Activated T-helper 17 cell treated with anti-CD3 and anti-CD28 coated beads, Interleukin-2, amount 50 U/mL, for 72 hours (primary cell): ENCODE measurements around the gene SHISA7. TPM values are rescaled to one million over a fixed set of nuclear protein-coding genes. Genes with fewer than 3 reads are reported as not detected.
"Not testable (repeated sequence)": the region's sequence is repeated elsewhere in the genome, so short reads cannot be mapped to it uniquely, and the experiment has no call there.

Experiments
- ATAC-seq: fragments of 150-1000 bp; cut with Tn5 transposase; replicated peaks from 2 replicates; pipeline ENCODE4 v1.10.0; 2021; ENCODE audit warnings: mild to moderate bottlenecking, moderate library complexity
- H3K27ac Mint-ChIP-seq: one replicate; pipeline ENCODE4 v1.8.0; 2022; ENCODE audit warnings: mixed read lengths
- H3K27me3 Mint-ChIP-seq: one replicate; pipeline ENCODE4 v1.8.0; 2022; ENCODE audit warnings: mixed read lengths
- H3K36me3 Mint-ChIP-seq: one replicate; pipeline ENCODE4 v1.8.0; 2022; ENCODE audit warnings: low read depth, mild to moderate bottlenecking, mixed read lengths
- H3K4me1 Mint-ChIP-seq: one replicate; pipeline ENCODE4 v1.8.0; 2022; ENCODE audit warnings: mixed read lengths
- H3K4me3 Mint-ChIP-seq: one replicate; pipeline ENCODE4 v1.8.0; 2022; ENCODE audit warnings: mild to moderate bottlenecking, mixed read lengths
- H3K9me3 Mint-ChIP-seq: one replicate; pipeline ENCODE4 v1.8.0; 2022; ENCODE audit warnings: mixed read lengths
- total RNA-seq, 2 donors: library from RNA; stranded (reverse); gene quantifications; one replicate each; pipeline ENCODE4 v1.2.3, GENCODE V29; 2022

SHISA7 gene
- total RNA-seq, 2 donors from 2014 or later = 0.11 TPM; not detected in 1

DNA sequence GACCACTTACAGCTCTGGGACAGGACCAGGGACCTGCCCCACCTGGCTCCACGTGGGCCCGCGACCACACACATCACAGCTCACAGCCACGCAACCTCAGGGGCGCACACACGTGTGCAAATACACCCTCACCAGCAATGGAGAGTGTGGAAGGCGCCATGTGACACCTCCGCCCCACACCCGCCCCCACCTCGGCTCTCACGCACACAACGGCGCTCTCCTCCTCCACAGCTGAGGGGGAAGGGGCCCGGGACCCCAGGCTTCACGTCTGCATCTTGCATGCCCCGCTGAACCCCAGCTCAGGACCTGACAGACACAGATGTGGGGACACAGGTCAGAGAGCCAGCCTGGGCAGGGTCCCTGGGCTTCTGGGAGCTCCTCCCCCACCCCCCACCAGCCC, 6.4 kb upstream of the SHISA7 start:
- H3K9me3 Mint-ChIP-seq = no peaks in the 10 kb centered on the region
- no peaks in the 10 kb centered on the region for H3K36me3 Mint-ChIP-seq
- peaks cover 29% of the 10 kb centered on the region for H3K27me3 Mint-ChIP-seq
- H3K27ac Mint-ChIP-seq = no peak overlapping the region
- H3K4me3 Mint-ChIP-seq = no peak overlapping the region
- H3K4me1 Mint-ChIP-seq = no peaks in the 10 kb centered on the region
- no peak for ATAC-seq

- peaks cover 38% of the 10 kb centered on the region for H3K27me3 Mint-ChIP-seq
- not testable (repeated sequence) for H3K4me1 Mint-ChIP-seq, H3K36me3 Mint-ChIP-seq, ATAC-seq, H3K27ac Mint-ChIP-seq, H3K4me3 Mint-ChIP-seq, H3K9me3 Mint-ChIP-seq
Measured at GRCh38 chr19:55448175-55448490, 5.0 kb upstream of the SHISA7 start.

DNA sequence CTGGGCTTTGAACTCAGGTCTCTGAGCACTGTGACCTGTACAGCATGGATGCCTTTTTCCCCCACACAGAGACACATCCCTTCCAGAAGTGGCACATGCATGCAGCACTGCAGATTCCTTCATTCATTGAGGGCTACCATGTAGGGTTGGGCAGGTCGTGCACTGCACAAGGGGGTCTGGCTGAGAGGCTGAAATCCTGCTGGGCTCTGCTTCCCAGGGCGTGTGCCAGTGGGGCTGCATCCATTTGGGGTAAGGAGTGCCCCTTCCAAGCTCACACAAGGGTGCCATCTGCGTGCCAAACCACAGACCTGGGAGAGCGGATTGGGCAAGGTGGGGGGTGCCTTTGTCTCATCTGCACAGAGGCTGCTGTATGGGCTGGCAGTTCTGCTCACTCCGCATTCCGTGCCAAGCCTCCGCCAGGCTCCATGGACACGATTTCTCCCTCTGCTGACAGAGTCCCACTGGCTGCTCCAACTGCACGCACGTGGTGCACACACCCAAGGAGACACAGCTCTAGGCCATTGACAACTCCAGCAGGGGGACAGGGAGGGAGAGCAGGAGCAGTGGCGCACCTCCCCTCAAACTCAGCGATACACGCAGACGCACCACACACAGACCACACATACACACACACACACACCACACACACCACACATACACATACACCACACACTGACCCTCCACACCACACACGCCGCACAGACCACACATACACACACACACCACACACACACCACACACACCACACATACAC, 4.5 kb upstream of the SHISA7 start:
- peaks cover 42% of the 10 kb centered on the region for H3K27me3 Mint-ChIP-seq
- H3K27ac Mint-ChIP-seq = no peak overlapping the region
- no peaks in the 10 kb centered on the region for H3K4me1 Mint-ChIP-seq
- H3K4me3 Mint-ChIP-seq = no peak overlapping the region
- peak; percentile 47 for ATAC-seq
- no peaks in the 10 kb centered on the region for H3K9me3 Mint-ChIP-seq
- no peaks in the 10 kb centered on the region for H3K36me3 Mint-ChIP-seq

DNA sequence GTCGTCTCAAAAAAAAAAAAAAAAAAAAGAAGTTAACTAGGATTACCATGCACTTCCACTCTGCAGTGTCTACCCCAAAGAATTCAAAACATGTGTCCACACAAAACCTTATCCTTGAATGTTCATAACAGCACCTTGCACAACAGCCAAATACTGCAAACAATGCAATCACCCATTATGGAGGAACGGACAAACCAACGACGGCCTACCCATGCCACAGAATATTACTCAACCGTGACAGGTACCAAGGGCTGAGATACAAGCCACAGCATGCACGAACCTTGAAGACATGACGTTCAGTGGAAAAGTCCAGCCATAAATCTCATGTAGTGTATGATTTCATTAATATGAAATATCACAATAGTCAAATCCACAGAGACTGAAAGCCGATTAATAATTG, 3.0 kb upstream of the SHISA7 start:
- Mint-ChIP-seq H3K4me3 (no peak overlapping the region), H3K27me3 (peaks cover 42% of the 10 kb centered on the region), H3K36me3 (peaks cover 7% of the 10 kb centered on the region), H3K27ac (no peak overlapping the region), H3K4me1 (peaks cover 6% of the 10 kb centered on the region), H3K9me3 (no peaks in the 10 kb centered on the region)
- ATAC-seq = no peak

DNA sequence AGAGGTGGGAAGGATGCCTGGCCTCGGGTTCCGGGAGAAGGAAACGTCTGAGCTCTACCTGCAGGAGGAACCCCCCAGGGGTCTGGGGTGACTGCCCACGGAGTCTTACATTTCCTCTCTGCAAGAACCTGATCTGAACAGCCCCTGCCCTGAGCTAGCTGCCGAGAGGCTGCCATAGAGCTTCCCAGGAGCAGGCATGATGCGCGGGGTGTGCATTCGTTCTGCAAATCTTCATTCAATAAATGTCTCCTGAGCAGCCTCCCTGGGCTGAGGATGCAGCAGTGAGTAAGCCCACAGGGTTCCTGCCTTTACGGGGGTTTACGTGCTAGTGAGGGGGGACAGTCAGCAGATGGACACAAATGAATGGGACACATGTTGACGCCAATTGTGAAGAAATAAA, 1.5 kb upstream of the SHISA7 start:
- Mint-ChIP-seq H3K36me3 (peaks cover 11% of the 10 kb centered on the region), H3K27me3 (peaks cover 43% of the 10 kb centered on the region), H3K9me3 (no peaks in the 10 kb centered on the region), H3K4me1 (peaks cover 10% of the 10 kb centered on the region), H3K27ac (no peak overlapping the region), H3K4me3 (no peak overlapping the region)
- ATAC-seq = no peak

GRCh38 chr19:55443824-55444480, 852 bp upstream of the SHISA7 start:
- peaks cover 10% of the 10 kb centered on the region for H3K4me1 Mint-ChIP-seq
- no peaks in the 10 kb centered on the region for H3K9me3 Mint-ChIP-seq
- no peak for ATAC-seq
- peaks cover 11% of the 10 kb centered on the region for H3K36me3 Mint-ChIP-seq
- peaks cover 50% of the 10 kb centered on the region for H3K27me3 Mint-ChIP-seq
- no peak overlapping the region for H3K27ac Mint-ChIP-seq
- H3K4me3 Mint-ChIP-seq = no peak overlapping the region

GRCh38 chr19:55442372-55442961, 633 bp downstream of the SHISA7 start:
- H3K27ac Mint-ChIP-seq = no peak overlapping the region
- H3K4me3 Mint-ChIP-seq = no peak overlapping the region
- no peaks in the 10 kb centered on the region for H3K9me3 Mint-ChIP-seq
- H3K27me3 Mint-ChIP-seq = peaks cover 53% of the 10 kb centered on the region
- H3K36me3 Mint-ChIP-seq = peaks cover 11% of the 10 kb centered on the region
- H3K4me1 Mint-ChIP-seq = peaks cover 10% of the 10 kb centered on the region
- ATAC-seq = no peak

DNA sequence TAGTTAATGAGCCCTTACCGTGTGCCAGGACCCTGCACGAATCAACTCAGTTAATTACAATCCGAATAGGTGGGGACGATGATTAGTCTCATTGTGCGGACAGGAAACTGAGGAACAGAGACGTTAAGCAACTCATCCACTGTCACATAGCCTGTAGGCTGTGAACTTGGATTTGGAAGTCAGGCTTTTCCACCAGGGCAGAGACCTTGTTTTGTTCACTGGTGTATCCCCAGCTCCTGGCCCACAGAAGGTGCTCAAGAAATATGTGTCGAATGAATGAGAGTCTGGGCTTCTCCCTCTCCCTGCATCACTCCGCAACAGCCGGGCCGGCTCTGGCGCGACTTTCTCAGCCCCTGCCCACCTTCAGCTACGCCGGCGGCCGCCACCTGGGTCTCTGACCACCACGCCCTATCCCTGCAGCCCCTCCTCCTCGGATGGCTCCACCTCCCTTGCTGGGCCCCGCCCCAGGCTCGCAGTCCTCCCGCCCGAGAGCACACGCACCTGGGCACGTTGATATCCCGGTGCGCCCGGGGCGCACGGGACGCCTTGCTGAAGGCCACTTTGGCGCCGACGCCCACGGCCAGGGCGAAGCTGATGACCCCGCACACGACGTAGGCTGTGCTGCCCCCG, 1.3 kb downstream of the SHISA7 start:
- H3K27ac Mint-ChIP-seq = no peak overlapping the region
- peaks cover 10% of the 10 kb centered on the region for H3K4me1 Mint-ChIP-seq
- peaks cover 11% of the 10 kb centered on the region for H3K36me3 Mint-ChIP-seq
- peak overlapping the region; percentile 20 for H3K4me3 Mint-ChIP-seq
- no peaks in the 10 kb centered on the region for H3K9me3 Mint-ChIP-seq
- peaks cover 53% of the 10 kb centered on the region for H3K27me3 Mint-ChIP-seq
- ATAC-seq = peak; percentile 42

GRCh38 chr19:55441319-55441691, 1.8 kb downstream of the SHISA7 start:
- no peak overlapping the region for H3K27ac Mint-ChIP-seq
- ATAC-seq = no peak
- peaks cover 53% of the 10 kb centered on the region for H3K27me3 Mint-ChIP-seq
- peaks cover 10% of the 10 kb centered on the region for H3K4me1 Mint-ChIP-seq
- peaks cover 11% of the 10 kb centered on the region for H3K36me3 Mint-ChIP-seq
- H3K9me3 Mint-ChIP-seq = no peaks in the 10 kb centered on the region
- H3K4me3 Mint-ChIP-seq = peak overlapping the region; percentile 20

DNA sequence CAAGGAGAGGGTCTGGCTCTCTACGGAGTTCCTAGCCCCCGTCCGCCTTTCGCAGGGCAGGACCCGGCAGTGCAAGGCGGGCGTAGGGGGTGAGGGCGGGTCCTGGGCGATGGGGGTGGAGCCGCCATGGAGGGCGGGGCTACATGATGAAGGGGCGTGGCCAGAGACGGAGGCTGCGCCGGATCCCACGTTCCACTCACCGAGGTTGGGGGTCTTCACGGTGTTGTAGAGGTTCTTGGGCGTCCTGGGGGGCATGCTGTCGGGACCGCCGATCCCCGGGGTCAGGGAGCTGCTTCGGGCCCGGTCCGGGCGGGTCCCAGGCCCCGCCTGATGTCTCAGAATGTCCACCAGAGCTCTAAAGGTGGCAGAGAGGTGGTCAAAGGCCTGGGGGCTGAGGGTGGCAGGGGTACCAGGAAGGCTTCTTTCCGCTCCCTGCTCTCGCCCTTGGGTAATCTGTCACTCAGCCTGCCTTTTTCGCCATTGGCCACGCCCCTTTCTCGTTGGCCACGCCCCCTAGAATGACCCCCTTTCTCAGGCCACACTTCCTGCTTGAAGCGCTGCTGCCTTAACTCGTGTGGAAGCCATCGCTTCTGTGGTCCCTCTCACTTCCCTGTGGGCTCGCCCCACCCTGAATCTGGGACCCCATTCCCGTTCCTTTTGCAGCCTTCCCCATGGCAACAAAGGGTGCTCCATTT, 2.5 kb downstream of the SHISA7 start:
- Mint-ChIP-seq H3K4me1 (peaks cover 10% of the 10 kb centered on the region), H3K9me3 (no peaks in the 10 kb centered on the region), H3K27ac (no peak overlapping the region), H3K27me3 (peaks cover 48% of the 10 kb centered on the region), H3K4me3 (peak overlapping the region; percentile 20), H3K36me3 (peaks cover 11% of the 10 kb centered on the region)
- ATAC-seq = no peak

GRCh38 chr19:55439052-55439451, 4.0 kb downstream of the SHISA7 start:
- Mint-ChIP-seq H3K9me3 (no peaks in the 10 kb centered on the region), H3K27ac (no peak overlapping the region), H3K4me3 (no peak overlapping the region), H3K27me3 (peaks cover 38% of the 10 kb centered on the region), H3K36me3 (peaks cover 11% of the 10 kb centered on the region), H3K4me1 (peaks cover 10% of the 10 kb centered on the region)
- no peak for ATAC-seq

DNA sequence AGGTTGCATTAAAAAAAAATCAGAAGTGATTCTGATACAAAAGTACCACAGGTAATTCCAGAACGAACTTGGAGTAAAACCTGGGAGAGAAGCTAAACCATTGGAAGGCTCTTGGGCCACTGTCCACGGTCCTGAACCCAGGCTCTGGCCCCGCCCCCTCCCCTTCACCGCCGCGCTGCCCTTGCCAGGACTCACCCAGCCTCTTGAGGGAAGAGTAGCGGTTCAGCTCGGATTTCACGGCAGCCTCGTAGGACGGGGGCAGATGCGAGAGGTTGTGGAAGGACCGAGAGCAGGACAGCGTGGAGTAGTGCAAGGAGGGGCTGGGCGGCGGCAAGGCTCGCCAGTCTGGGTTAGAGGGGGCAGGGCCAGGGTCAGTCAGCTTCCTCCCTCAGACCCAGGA, 5.7 kb downstream of the SHISA7 start:
- Mint-ChIP-seq H3K4me3 (no peak overlapping the region), H3K27me3 (peaks cover 29% of the 10 kb centered on the region), H3K27ac (no peak overlapping the region), H3K36me3 (peaks cover 11% of the 10 kb centered on the region), H3K4me1 (peaks cover 10% of the 10 kb centered on the region), H3K9me3 (no peaks in the 10 kb centered on the region)
- no peak for ATAC-seq

- no peak overlapping the region for H3K27ac Mint-ChIP-seq
- ATAC-seq = no peak
- H3K9me3 Mint-ChIP-seq = no peaks in the 10 kb centered on the region
- peaks cover 33% of the 10 kb centered on the region for H3K27me3 Mint-ChIP-seq
- no peak overlapping the region for H3K4me3 Mint-ChIP-seq
- peaks cover 10% of the 10 kb centered on the region for H3K4me1 Mint-ChIP-seq
- H3K36me3 Mint-ChIP-seq = peaks cover 11% of the 10 kb centered on the region
Measured at GRCh38 chr19:55436847-55437246, 6.3 kb downstream of the SHISA7 start.

GRCh38 chr19:55435020-55435419, 8.1 kb downstream of the SHISA7 start:
- no peaks in the 10 kb centered on the region for H3K4me1 Mint-ChIP-seq
- ATAC-seq = no peak
- H3K27ac Mint-ChIP-seq = no peak overlapping the region
- H3K9me3 Mint-ChIP-seq = no peaks in the 10 kb centered on the region
- H3K27me3 Mint-ChIP-seq = peaks cover 31% of the 10 kb centered on the region
- no peaks in the 10 kb centered on the region for H3K36me3 Mint-ChIP-seq
- H3K4me3 Mint-ChIP-seq = no peak overlapping the region
